Limb (tissue), 2 donors: ENCODE results near the gene TFE3.
"Not testable (repeated sequence)": the region's sequence is repeated elsewhere in the genome, so short reads cannot be mapped to it uniquely, and the experiment has no call there.

Experiments
- DNase-seq, 2 donors: peaks; one replicate each; pipeline ENCODE4 v3.0.0-alpha.2; 2016; ENCODE audit errors: extremely low spot score in 2 of 2

Gene TFE3

GRCh38 chrX:49001521-49002090, 41.6 kb downstream of the TFE3 start:
- no peak for DNase-seq

DNA sequence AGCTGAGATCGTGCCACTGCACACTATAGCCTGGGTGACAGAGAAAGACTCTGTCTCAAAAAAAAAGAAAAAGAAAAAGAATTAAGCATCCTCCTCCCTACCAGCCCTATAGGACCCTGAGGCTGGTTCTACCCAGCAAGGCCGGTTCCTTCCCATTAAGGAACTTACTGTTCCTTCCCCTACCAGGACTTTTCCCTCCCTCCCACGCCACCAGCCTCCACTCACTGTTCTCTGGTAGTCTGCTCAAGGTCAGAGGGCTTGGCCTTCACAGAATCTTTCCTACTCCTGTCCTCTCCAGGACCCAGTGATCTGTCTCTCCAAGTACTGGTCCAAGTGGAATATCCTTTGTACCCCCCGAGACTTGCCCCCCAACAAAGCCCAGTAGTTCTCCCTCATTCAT, 42.5 kb downstream of the TFE3 start:
- no peak for DNase-seq

GRCh38 chrX:48999030-48999429, 44.1 kb downstream of the TFE3 start:
- DNase-seq, result no peak

DNA sequence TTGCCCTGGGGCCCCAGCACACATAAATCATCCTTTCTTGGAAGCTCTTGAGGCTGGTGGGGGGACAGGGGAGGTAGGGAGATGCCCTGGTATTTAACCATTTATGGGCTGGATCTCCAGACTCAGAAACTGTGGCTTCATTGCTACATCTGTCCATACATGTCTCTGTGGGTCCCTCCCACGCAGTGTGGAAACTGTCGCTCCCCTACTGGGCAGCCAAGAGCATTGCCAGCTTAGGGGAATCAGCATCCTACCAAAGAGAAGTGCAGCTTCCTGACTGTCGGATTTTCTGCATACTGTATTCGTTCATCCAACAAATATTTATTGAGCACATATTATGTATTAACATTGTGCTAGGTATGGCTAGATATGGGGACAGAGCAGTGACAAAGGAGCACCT, 44.8 kb downstream of the TFE3 start:
- no peak for DNase-seq

DNA sequence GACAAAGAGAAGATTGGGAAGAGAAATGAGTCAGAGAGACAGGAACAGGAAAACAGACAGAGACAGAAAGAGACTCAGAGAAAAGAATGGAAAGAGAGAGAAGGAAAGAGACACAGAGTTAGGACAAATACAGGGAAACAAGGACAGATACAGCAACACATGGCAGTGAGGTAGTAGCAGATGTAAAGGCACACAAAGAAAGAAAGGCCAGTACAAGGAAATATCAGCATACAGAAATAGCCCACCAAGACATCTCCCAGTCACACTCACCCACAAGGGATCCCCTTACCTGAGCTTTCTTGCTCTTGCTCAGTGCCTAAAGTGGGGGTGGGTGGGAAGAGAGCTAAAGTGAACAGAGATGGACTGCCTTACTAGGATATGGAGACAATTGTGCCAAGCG, 45.3 kb downstream of the TFE3 start:
- no peak for DNase-seq

DNA sequence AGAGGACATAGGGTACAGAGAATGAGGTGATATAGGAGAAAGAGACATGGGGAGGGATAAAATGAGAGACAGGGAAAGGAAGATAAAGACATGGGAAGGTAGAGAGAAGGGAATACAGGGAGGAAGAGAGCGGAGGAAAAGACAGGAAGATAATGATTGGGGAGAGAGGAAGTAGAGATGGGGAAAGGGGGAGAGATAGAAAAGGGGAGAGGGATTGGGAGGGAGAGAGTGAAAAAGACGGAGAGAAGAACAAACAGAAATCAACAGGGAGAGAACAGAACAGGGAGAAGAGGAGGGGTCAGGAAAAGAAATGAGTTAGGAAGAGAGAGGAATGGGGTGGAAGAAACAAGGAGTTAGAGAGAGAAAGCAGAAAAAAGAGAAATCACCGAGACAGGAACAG, 45.7 kb downstream of the TFE3 start:
- DNase-seq, result no peak

- DNase-seq, result no peak
Observed at GRCh38 chrX:48996969-48997368, 46.2 kb downstream of the TFE3 start.

GRCh38 chrX:48992341-48992740, 50.8 kb downstream of the TFE3 start:
- DNase-seq, result no peak

- no peak for DNase-seq
Observed at GRCh38 chrX:48989483-48989882, 53.7 kb downstream of the TFE3 start.

DNA sequence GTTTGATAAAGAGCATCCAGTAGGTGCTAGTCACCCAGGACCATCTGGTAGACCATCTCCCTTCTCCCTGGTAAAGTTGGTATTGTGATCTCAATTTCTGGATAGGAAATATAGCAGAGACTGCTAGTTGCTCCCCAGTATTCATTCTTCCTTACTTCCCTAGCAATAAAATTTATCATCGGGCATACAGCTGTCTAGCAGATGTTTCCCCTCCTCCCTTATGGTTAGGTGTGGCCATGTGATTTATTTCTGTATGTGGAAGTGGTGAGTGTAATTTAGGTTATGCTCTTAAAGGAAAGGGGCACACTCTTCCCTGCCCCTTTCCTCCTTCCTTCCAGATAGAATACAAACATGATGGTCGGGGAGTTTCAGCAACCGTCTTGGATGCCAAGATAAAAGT, 59.3 kb downstream of the TFE3 start:
- DNase-seq, result no peak

DNA sequence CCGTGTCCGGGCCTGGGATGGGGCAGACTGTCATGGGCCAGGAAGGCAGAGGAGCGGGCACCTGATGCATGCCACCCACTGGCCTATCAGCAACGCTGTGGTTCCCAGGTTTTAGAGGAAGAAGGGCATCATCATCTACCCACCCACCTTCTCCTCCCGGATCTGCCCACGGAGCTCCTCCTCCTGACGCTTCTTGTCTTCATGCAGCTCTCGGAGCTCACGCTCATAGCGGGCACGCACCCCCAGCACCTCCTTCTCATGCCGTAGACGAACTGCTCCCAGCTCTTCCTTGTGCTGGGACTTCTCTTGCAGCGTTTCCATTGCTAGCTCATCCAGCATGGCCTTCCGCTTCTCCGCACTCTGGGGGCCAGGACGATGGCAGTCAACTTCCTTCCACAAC, 60.1 kb downstream of the TFE3 start:
- DNase-seq, result no peak

GRCh38 chrX:48981178-48981577, 62.0 kb downstream of the TFE3 start:
- no peak for DNase-seq

DNA sequence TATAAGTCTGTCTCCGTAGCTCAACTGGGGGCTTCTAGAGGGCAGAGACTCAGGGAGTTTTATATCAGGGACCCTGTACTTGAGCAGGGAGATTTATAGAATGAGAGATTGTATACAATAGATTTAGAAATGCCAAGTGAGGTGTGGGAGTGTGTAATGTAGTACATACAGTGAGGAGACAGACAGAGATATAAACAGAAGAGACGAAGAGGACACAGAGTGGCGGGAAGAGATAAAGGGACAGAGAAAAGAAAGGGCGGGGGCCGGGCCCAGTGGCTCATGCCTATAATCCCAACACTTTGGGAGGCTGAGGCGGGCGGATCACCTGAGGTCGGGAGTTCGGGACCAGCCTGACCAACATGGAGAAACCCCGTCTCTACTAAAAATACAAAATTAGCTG, 62.8 kb downstream of the TFE3 start:
- DNase-seq, result not testable (repeated sequence)
